Epithelial cell of proximal tubule (primary cell): Measurements from ENCODE around the gene POU2AF3. TPM values are rescaled to one million over a fixed set of nuclear protein-coding genes. Genes with fewer than 3 reads are reported as not detected.
"Not testable (repeated sequence)": the region's sequence is repeated elsewhere in the genome, so short reads cannot be mapped to it uniquely, and the experiment has no call there.

Experiments
- DNase-seq: peaks from one replicate; pipeline ENCODE4 v3.0.0-alpha.2; 2011; ENCODE audit warnings: low read depth
- H3K4me3 ChIP-seq: 2 replicates; pipeline ENCODE4 v1.5.1; 2011; ENCODE audit warnings: low read depth, mild to moderate bottlenecking, low read length
- CTCF ChIP-seq: conservative IDR thresholded peaks from 2 replicates; pipeline ENCODE4 v1.5.1; 2012; ENCODE audit warnings: low read depth, mild to moderate bottlenecking, low read length
- total RNA-seq: library from RNA; depleted of rRNA; stranded (reverse); fragments of >200 nt; gene quantifications from 2 replicates; pipeline ENCODE4 v1.2.3, GENCODE V29; 2015

The POU2AF3 gene
- total RNA-seq, 1 donor from 2014 or later, result 0.69 TPM

DNA sequence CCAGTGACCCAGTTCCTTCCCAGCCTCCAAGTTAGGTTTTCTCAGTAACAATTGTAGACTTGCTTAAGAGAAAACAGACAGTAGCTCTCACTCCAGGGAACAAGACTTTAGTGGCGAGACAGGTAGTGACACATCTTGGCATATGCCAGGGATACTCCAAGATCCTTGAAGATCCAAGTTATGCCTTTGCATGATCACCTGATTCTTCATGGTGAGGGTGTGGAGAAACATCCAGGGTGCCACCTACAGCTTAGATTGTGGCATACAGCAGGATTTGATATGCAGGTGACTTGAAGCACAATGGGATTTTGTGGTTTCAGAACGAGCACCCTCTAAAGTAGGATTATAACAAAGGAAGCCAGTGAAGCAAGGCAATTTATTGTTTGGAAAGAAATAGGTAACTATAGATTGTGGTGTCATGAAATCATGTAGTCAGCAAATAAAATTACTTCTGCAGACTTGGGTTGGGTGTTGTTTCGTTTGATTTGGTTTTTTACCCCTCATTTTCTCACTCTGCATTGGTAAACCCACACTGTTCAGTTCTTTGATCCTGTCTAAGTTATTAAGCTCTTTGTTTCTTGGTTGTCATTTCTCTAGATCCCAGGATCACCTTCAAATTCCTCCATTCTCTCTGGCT lies 9.2 kb downstream of the POU2AF3 start:
- TF ChIP-seq CTCF, result no peak
- no peak for DNase-seq

GRCh38 chr11:111308140-111308539 lies 9.8 kb downstream of the POU2AF3 start:
- no peak for DNase-seq
- H3K4me3 ChIP-seq, result no peak overlapping the region
- no peak for TF ChIP-seq CTCF

More for the DNA sequence above, 9.2 kb downstream of the POU2AF3 start:
- no peak overlapping the region for H3K4me3 ChIP-seq

GRCh38 chr11:111309215-111309915 lies 11.0 kb downstream of the POU2AF3 start:
- no peak for TF ChIP-seq CTCF
- DNase-seq, result no peak
- no peak overlapping the region for H3K4me3 ChIP-seq

- no peak for DNase-seq
- H3K4me3 ChIP-seq, result no peak overlapping the region
- TF ChIP-seq CTCF, result no peak
These were observed 11.7 kb downstream of the POU2AF3 start for GRCh38 chr11:111310088-111310487.

GRCh38 chr11:111310723-111311122 lies 12.4 kb downstream of the POU2AF3 start:
- no peak for TF ChIP-seq CTCF
- DNase-seq, result no peak
- no peak overlapping the region for H3K4me3 ChIP-seq

DNA sequence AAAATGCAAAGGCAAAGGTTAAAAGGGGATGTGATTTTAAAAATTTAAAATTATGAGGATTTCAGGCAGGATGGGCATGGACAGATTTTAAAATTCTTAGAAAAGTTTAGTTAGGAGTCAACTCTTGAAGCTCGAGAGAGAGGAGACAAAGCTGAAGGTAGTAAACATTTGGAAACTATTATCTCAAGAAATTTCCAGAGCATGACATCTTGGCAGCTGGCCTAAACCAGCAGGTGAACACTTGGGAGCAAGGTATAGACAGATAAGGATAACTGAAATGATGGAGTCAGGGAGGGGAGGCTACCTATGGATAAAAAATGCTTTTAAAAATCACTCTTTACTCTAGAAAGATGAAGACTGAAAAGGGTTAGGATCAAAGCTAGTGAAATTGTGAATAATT lies 13.7 kb downstream of the POU2AF3 start:
- no peak overlapping the region for H3K4me3 ChIP-seq
- TF ChIP-seq CTCF, result no peak
- no peak for DNase-seq

DNA sequence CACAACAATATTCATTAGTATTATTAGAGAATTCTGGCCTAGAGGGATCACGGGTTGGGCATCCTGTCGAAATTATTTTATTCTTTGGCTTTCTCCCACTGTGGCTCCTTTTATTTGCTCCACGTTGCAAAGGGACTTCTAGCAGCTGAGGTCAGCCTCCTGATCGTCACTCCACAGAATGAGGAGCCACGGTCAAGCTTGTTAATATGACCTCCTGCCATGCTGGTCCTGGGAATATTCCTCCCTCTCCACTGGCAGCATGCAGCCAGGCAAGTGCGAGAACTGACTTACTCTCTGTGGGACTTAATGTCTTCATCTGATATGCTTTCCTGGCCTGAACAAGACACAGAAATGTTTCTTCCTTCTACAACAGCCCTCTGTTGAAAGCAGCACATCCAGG lies 20.9 kb downstream of the POU2AF3 start:
- no peak for DNase-seq

GRCh38 chr11:111320199-111320598 lies 21.9 kb downstream of the POU2AF3 start:
- DNase-seq, H3K4me3 ChIP-seq: not testable (repeated sequence)

More for the DNA sequence above, 20.9 kb downstream of the POU2AF3 start:
- H3K4me3 ChIP-seq, result no peak overlapping the region
- TF ChIP-seq CTCF, result no peak
